ENCODE results near the gene TRMT1.

The TRMT1 gene

GRCh38 chr19:13094771-13095392, 21.7 kb downstream of the TRMT1 start:
- CTCF ChIA-PET = interaction anchor here (0.6 to 3.4 kb wide), 7 partner anchors 15 to 182 kb away, joined by 3 to 37 read pairs (median 6); no protein-coding TSS in a partner anchor
- H3K27ac ChIP-seq = peak overlapping the region; percentile 72
- no peak for TF ChIP-seq CTCF (conservative IDR thresholded peaks at IDR 0.05; ENCODE audit: low read depth)
- POLR2A ChIA-PET (ENCODE audit: low non-redundant PET) = no interaction called here
- DNase-seq (ENCODE audit: low spot score) = no peak

- peak; percentile 46 for TF ChIP-seq CTCF (conservative IDR thresholded peaks at IDR 0.05; ENCODE audit: low read depth)
- no peak for DNase-seq (ENCODE audit: low spot score)
- H3K27ac ChIP-seq = peak overlapping the region; percentile 72
- ChIA-PET CTCF (interaction anchor here (0.5 to 3.4 kb wide), 17 partner anchors 11 to 770 kb away, joined by 3 to 37 read pairs (median 4); no protein-coding TSS in a partner anchor), POLR2A (ENCODE audit: low non-redundant PET) (no interaction called here)
These were observed 22.4 kb downstream of the TRMT1 start for GRCh38 chr19:13094106-13094504.

- CTCF ChIA-PET = interaction anchor here (0.5 to 3.4 kb wide), 25 partner anchors 10 to 1322 kb away, joined by 3 to 37 read pairs (median 4); no protein-coding TSS in a partner anchor
- DNase-seq (ENCODE audit: low spot score) = peak; percentile 77
- POLR2A ChIA-PET (ENCODE audit: low non-redundant PET) = interaction anchor here (0.5 kb wide), 1 partner anchor 93 kb away, joined by 3 read pairs; no protein-coding TSS in a partner anchor
- peak overlapping the region; percentile 72 for H3K27ac ChIP-seq
- peak; percentile 88 for TF ChIP-seq CTCF (conservative IDR thresholded peaks at IDR 0.05; ENCODE audit: low read depth)
These were observed 23.0 kb downstream of the TRMT1 start for GRCh38 chr19:13093407-13094105.

GRCh38 chr19:13092606-13093235, 23.8 kb downstream of the TRMT1 start:
- H3K27ac ChIP-seq = peak overlapping the region; percentile 72
- ChIA-PET POLR2A (ENCODE audit: low non-redundant PET) (no interaction called here), CTCF (interaction anchor here (0.5 to 3.4 kb wide), 8 partner anchors 9 to 821 kb away, joined by 3 to 37 read pairs (median 6); no protein-coding TSS in a partner anchor)
- TF ChIP-seq CTCF (conservative IDR thresholded peaks at IDR 0.05; ENCODE audit: low read depth) = no peak
- DNase-seq (ENCODE audit: low spot score) = no peak

- no peak for TF ChIP-seq CTCF (conservative IDR thresholded peaks at IDR 0.05; ENCODE audit: low read depth)
- ChIA-PET POLR2A (ENCODE audit: low non-redundant PET) (no interaction called here), CTCF (interaction anchor here (0.5 to 3.1 kb wide), 4 partner anchors 8 to 478 kb away, joined by 3 to 37 read pairs (median 3); no protein-coding TSS in a partner anchor)
- no peak for DNase-seq (ENCODE audit: low spot score)
- peak overlapping the region; percentile 72 for H3K27ac ChIP-seq
These were observed 24.4 kb downstream of the TRMT1 start for GRCh38 chr19:13092158-13092543.

Measured in RWPE1 (cell line).